HG03060 (cell line): ENCODE results near the gene BMP7.
"Not testable (repeated sequence)": the region's sequence is repeated elsewhere in the genome, so short reads cannot be mapped to it uniquely, and the experiment has no call there.

Experiments used
- ATAC-seq: cut with Tn5 transposase; IDR thresholded peaks from one replicate; pipeline ENCODE4 v1.9.1; 2021; ENCODE audit warnings: low read depth, moderate number of reproducible peaks; ENCODE audit not compliant: unreplicated experiment

BMP7 gene

GRCh38 chr20:57159193-57159851 lies 107.1 kb downstream of the BMP7 start:
- ATAC-seq = no peak

- ATAC-seq = no peak
Measured at GRCh38 chr20:57158474-57158873, 108.0 kb downstream of the BMP7 start.

GRCh38 chr20:57157787-57158186 lies 108.7 kb downstream of the BMP7 start:
- ATAC-seq = not testable (repeated sequence)

GRCh38 chr20:57157106-57157691 lies 109.2 kb downstream of the BMP7 start:
- ATAC-seq = no peak

- ATAC-seq = no peak
Measured at GRCh38 chr20:57156011-57156729, 110.3 kb downstream of the BMP7 start.

- ATAC-seq = no peak
Measured at GRCh38 chr20:57155415-57155814, 111.0 kb downstream of the BMP7 start.

- ATAC-seq = no peak
Measured at GRCh38 chr20:57153238-57153905, 113.1 kb downstream of the BMP7 start.

GRCh38 chr20:57152557-57152956 lies 113.9 kb downstream of the BMP7 start:
- ATAC-seq = no peak

GRCh38 chr20:57150559-57150958 lies 115.9 kb downstream of the BMP7 start:
- ATAC-seq = no peak

GRCh38 chr20:57148263-57148662 lies 118.2 kb downstream of the BMP7 start:
- no peak for ATAC-seq

GRCh38 chr20:57147185-57147584 lies 119.3 kb downstream of the BMP7 start:
- no peak for ATAC-seq

- no peak for ATAC-seq
Measured at GRCh38 chr20:57146155-57146554, 120.3 kb downstream of the BMP7 start.

GRCh38 chr20:57145089-57145631 lies 121.3 kb downstream of the BMP7 start:
- no peak for ATAC-seq

- ATAC-seq = no peak
Measured at GRCh38 chr20:57143173-57143572, 123.3 kb downstream of the BMP7 start.

GRCh38 chr20:57142667-57143066 lies 123.8 kb downstream of the BMP7 start:
- no peak for ATAC-seq

GRCh38 chr20:57141492-57141891 lies 124.9 kb downstream of the BMP7 start:
- no peak for ATAC-seq

GRCh38 chr20:57140416-57140965 lies 126.0 kb downstream of the BMP7 start:
- ATAC-seq = no peak

GRCh38 chr20:57139342-57140093 lies 126.9 kb downstream of the BMP7 start:
- ATAC-seq = no peak

GRCh38 chr20:57138198-57138995 lies 128.0 kb downstream of the BMP7 start:
- no peak for ATAC-seq
